ENCODE results near the gene NAE1.

GRCh38 chr16:66844009-66844341, 13.2 kb upstream of the NAE1 start:
- TF ChIP-seq POLR2A (IDR thresholded peaks at IDR 0.05): no peak
- TF ChIP-seq, protein P1, sequence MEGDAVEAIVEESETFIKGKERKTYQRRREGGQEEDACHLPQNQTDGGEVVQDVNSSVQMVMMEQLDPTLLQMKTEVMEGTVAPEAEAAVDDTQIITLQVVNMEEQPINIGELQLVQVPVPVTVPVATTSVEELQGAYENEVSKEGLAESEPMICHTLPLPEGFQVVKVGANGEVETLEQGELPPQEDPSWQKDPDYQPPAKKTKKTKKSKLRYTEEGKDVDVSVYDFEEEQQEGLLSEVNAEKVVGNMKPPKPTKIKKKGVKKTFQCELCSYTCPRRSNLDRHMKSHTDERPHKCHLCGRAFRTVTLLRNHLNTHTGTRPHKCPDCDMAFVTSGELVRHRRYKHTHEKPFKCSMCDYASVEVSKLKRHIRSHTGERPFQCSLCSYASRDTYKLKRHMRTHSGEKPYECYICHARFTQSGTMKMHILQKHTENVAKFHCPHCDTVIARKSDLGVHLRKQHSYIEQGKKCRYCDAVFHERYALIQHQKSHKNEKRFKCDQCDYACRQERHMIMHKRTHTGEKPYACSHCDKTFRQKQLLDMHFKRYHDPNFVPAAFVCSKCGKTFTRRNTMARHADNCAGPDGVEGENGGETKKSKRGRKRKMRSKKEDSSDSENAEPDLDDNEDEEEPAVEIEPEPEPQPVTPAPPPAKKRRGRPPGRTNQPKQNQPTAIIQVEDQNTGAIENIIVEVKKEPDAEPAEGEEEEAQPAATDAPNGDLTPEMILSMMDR (IDR thresholded peaks at IDR 0.05): no peak
